K562 (cell line): ENCODE data around the gene CHAF1A. TPM values are rescaled to one million over a fixed set of nuclear protein-coding genes. Genes with fewer than 3 reads are reported as not detected.

Source experiments
- ATAC-seq: fragments of 200-7000 bp; cut with Tn5 transposase; 3 replicates; pipeline ENCODE4 v1.9.1; 2020; ENCODE audit warnings: moderate library complexity
- BruUV-seq: library from RNA; stranded (reverse); fragments of 400-500 nt; replicated peaks from 2 replicates; lab custom pipeline; 2021; lab: Mats Ljungman, UMichigan
- CTCF ChIA-PET: fragments of 300-600 bp; formaldehyde crosslinking; extraction: SDS; loops from one replicate; lab custom pipeline; 2021; ENCODE audit warnings: low intra/inter-chr PET ratio; lab: Yijun Ruan, JAX
- POLR2A ChIA-PET: fragments of 300-600, 350-650 bp; sonication (Branson Sonifier 250); formaldehyde crosslinking; extraction: SDS; loops from one replicate; lab custom pipeline; 2021; ENCODE audit warnings: antibody characterized with exemption, inconsistent platforms; lab: Yijun Ruan, JAX
- DNase-seq, 4 experiments: peaks; one replicate each; pipeline versions ENCODE4 v3.0.0 to v3.0.0-alpha.2; 2011 to 2018; ENCODE audit warnings: low spot score in 3 of 4, mixed read lengths in 3 of 4; ENCODE audit errors: extremely low read depth in 1 of 4
- FAIRE-seq: peaks from 2 replicates; lab custom pipeline; 2011; peaks lifted over from hg19 to GRCh38; lab: Jason Lieb, UNC
- H2AFZ ChIP-seq: 2 replicates; pipeline ENCODE4 v1.6.0; 2011; ENCODE audit warnings: low read depth, low read length, control low read depth, inconsistent platforms
- H3K27ac ChIP-seq: fragments of 200-600 bp; 3 replicates; pipeline ENCODE4 v1.8.0; 2011; ENCODE audit warnings: low read depth, mild to moderate bottlenecking, control low read depth, inconsistent platforms, low read length, moderate library complexity, mixed read lengths; ENCODE audit errors: extremely low read depth
- H3K27me3 ChIP-seq, 2 experiments: fragments of 300-600 bp in 1 of 2; 2 replicates in 1 of 2; 3 replicates in 1 of 2; pipeline versions ENCODE4 v1.6.0 to v1.8.0; 2011; ENCODE audit warnings: inconsistent platforms in 2 of 2, low read length in 2 of 2, mild to moderate bottlenecking in 1 of 2, mixed read lengths in 1 of 2, moderate library complexity in 1 of 2; ENCODE audit not compliant: control insufficient read depth in 2 of 2, insufficient read depth in 2 of 2
- H3K36me3 ChIP-seq: fragments of 300-600 bp; 3 replicates; pipeline ENCODE4 v1.8.0; 2011; ENCODE audit warnings: mild to moderate bottlenecking, low read length, inconsistent platforms; ENCODE audit not compliant: control insufficient read depth, insufficient read depth
- H3K4me1 ChIP-seq, 2 experiments: fragments of 200-600 bp in 1 of 2; replicated peaks in 1 of 2; 2 replicates in 1 of 2; 3 replicates in 1 of 2; pipeline versions ENCODE4 v1.5.1 to v1.8.0; 2011; ENCODE audit warnings: inconsistent platforms in 2 of 2, low read length in 2 of 2, mild to moderate bottlenecking in 1 of 2, mixed read lengths in 1 of 2, moderate library complexity in 1 of 2; ENCODE audit not compliant: control insufficient read depth in 2 of 2, insufficient read depth in 2 of 2
- H3K4me2 ChIP-seq: 2 replicates; pipeline ENCODE4 v1.6.1; 2011; ENCODE audit warnings: low read length, control low read depth, inconsistent platforms, mixed read lengths; ENCODE audit not compliant: insufficient read depth
- H3K4me3 ChIP-seq: fragments of 200-600 bp; sonication (generic), shearing (Covaris generic); 2 replicates; pipeline ENCODE4 v1.5.1; 2016; ENCODE audit warnings: control low read depth, inconsistent platforms
- H3K79me2 ChIP-seq: fragments of 200-600 bp; 3 replicates; pipeline ENCODE4 v1.8.0; 2011; ENCODE audit warnings: low read length, inconsistent platforms; ENCODE audit not compliant: control insufficient read depth, insufficient read depth
- H3K9ac ChIP-seq, 2 experiments: 2 replicates each; pipeline versions ENCODE4 v1.6.0 to v1.6.1; 2011; ENCODE audit warnings: low read depth in 2 of 2, low read length in 2 of 2, control low read depth in 1 of 2, inconsistent platforms in 1 of 2, mild to moderate bottlenecking in 1 of 2, mixed read lengths in 1 of 2; ENCODE audit not compliant: insufficient read depth in 1 of 2
- H3K9me1 ChIP-seq: one replicate; pipeline ENCODE4 v1.6.0; 2011; ENCODE audit warnings: inconsistent platforms, mild to moderate bottlenecking, low read length, moderate library complexity; ENCODE audit not compliant: control insufficient read depth, insufficient read depth
- H3K9me3 ChIP-seq: replicated peaks from 2 replicates; pipeline ENCODE4 v1.5.1; 2011; ENCODE audit warnings: low read depth, low read length, inconsistent platforms; ENCODE audit not compliant: control insufficient read depth, insufficient read depth
- H4K20me1 ChIP-seq: replicated peaks from 2 replicates; pipeline ENCODE4 v1.6.1; 2011; ENCODE audit warnings: low read length, inconsistent platforms, mixed read lengths; ENCODE audit not compliant: control insufficient read depth, insufficient read depth
- FIP1L1 ChIP-seq: fragments of 200-400 bp; formaldehyde crosslinking; IDR thresholded peaks from 2 replicates; pipeline ENCODE4 v1.6.1; 2018; ENCODE audit warnings: mild to moderate bottlenecking, low read depth, low read length; ENCODE audit not compliant: poor library complexity, severe bottlenecking
- MYBL2 ChIP-seq, 2 experiments: fragments of 450-650 bp in 1 of 2; sonication (generic) in 1 of 2; formaldehyde crosslinking in 1 of 2; IDR thresholded peaks; 2 replicates each; pipeline versions ENCODE4 v1.6.1 to v1.8.1; 2017 to 2022; ENCODE audit warnings: borderline replicate concordance in 1 of 2, inconsistent platforms in 1 of 2, low read depth in 1 of 2, mild to moderate bottlenecking in 1 of 2, missing genetic modification reagents in 1 of 2, moderate library complexity in 1 of 2
- POLR2G ChIP-seq: fragments of 200-400 bp; formaldehyde crosslinking; IDR thresholded peaks from 2 replicates; pipeline ENCODE4 v1.6.1; 2017; ENCODE audit warnings: low read depth, mild to moderate bottlenecking, antibody characterized with exemption, low read length, moderate library complexity
- RBFOX2 ChIP-seq: fragments of 200-400 bp; formaldehyde crosslinking; IDR thresholded peaks from 2 replicates; pipeline ENCODE4 v1.6.1; 2017; ENCODE audit warnings: low read depth, mild to moderate bottlenecking, low read length, moderate library complexity
- RBM22 ChIP-seq: fragments of 200-400 bp; formaldehyde crosslinking; IDR thresholded peaks from 2 replicates; pipeline ENCODE4 v1.6.1; 2018; ENCODE audit warnings: low read length, low read depth; ENCODE audit not compliant: poor library complexity, severe bottlenecking
- SIN3A ChIP-seq, 2 experiments: fragments of 150-350 bp in 1 of 2; IDR thresholded peaks; 2 replicates each; pipeline ENCODE4 v1.6.1; 2011 to 2016; ENCODE audit warnings: borderline replicate concordance in 2 of 2, low read depth in 2 of 2, low read length in 2 of 2, mild to moderate bottlenecking in 2 of 2, moderate library complexity in 2 of 2; ENCODE audit not compliant: control insufficient read depth in 1 of 2
- TAF1 ChIP-seq: IDR thresholded peaks from 2 replicates; pipeline ENCODE4 v1.6.1; 2011; ENCODE audit warnings: mild to moderate bottlenecking, low read length, moderate library complexity; ENCODE audit not compliant: insufficient read depth, control insufficient read depth, severe bottlenecking; ENCODE audit errors: extremely low read depth
- WGBS: fragments of 100-300 bp; shearing (Covaris generic); methylation state at CpG from one replicate; pipeline ENCODE4 v1.1.6; 2016; ENCODE audit warnings: low coverage, mixed read lengths; ENCODE audit not compliant: insufficient coverage; ENCODE audit errors: missing lambda C conversion rate; 5-methylcytosine and 5-hydroxymethylcytosine counted together
- in situ Hi-C: fragments of 300-500 bp; cut with MboI; formaldehyde crosslinking; loops from 4 replicates; pipeline ENCODE4 v1.15.0; 2018; ENCODE audit warnings: inconsistent platforms, mixed read lengths
- intact Hi-C: fragments of 100-400 bp; cut with micrococcal nuclease; formaldehyde crosslinking; loops from 2 replicates; pipeline ENCODE4 v1.14.2; 2022
- polyA plus RNA-seq, 8 experiments: library from polyadenylated mRNA; depleted of rRNA in 4 of 8; stranded (reverse) in 5 of 8; unstranded in 3 of 8; fragments of >200 nt; fragmentation: Nextera tagmentation in 2 of 8; fragmentation: Illumina TruSeq in 1 of 8; extraction: Ambion mirVana in 2 of 8; extraction: Trizol in 1 of 8; gene quantifications; 2 replicates each; pipeline versions ENCODE4 v1.2.1 to v1.2.3, GENCODE V29; 2011 to 2014; ENCODE audit warnings: inconsistent platforms in 1 of 8, missing spikeins in 1 of 8
- total RNA-seq, 7 experiments: library from RNA; depleted of rRNA in 6 of 7; stranded (reverse); fragments of >200 nt in 6 of 7; fragmentation: Illumina TruSeq in 2 of 7; extraction: Trizol in 2 of 7; gene quantifications; 2 replicates each; pipeline versions ENCODE4 v1.2.1 to v1.2.3, GENCODE V29; 2011 to 2021; ENCODE audit warnings: low replicate concordance in 1 of 7
- TF ChIP-seq, protein P1 (sequence below): sonication (generic); formaldehyde crosslinking; IDR thresholded peaks from 2 replicates; pipeline ENCODE4 v1.8.1; 2023; ENCODE audit warnings: mild to moderate bottlenecking, missing genetic modification reagents
- TF ChIP-seq, protein P2 (sequence below): fragments of 200-800 bp; sonication (Bioruptor generic); IDR thresholded peaks from 2 replicates; pipeline ENCODE4 v1.6.1; 2017; ENCODE audit warnings: missing genetic modification characterization, missing compliant biosample characterization
- TF ChIP-seq, protein P3 (sequence below), 3 experiments: fragments of 200-800 bp in 1 of 3; sonication (Bioruptor generic) in 1 of 3; sonication (generic) in 1 of 3; formaldehyde crosslinking in 1 of 3; IDR thresholded peaks; 2 replicates each; pipeline versions ENCODE4 v1.6.1 to v1.8.0; 2016 to 2022; ENCODE audit warnings: mild to moderate bottlenecking in 2 of 3, missing compliant biosample characterization in 2 of 3, missing genetic modification characterization in 2 of 3, missing genetic modification reagents in 1 of 3

Gene CHAF1A
- total and polyA plus RNA-seq, 9 of the 15 experiments (the other 6 are each of a cell fraction or from before 2014, with no cell fraction given): 1.6 to 86.9 (median 45.2) TPM

DNA sequence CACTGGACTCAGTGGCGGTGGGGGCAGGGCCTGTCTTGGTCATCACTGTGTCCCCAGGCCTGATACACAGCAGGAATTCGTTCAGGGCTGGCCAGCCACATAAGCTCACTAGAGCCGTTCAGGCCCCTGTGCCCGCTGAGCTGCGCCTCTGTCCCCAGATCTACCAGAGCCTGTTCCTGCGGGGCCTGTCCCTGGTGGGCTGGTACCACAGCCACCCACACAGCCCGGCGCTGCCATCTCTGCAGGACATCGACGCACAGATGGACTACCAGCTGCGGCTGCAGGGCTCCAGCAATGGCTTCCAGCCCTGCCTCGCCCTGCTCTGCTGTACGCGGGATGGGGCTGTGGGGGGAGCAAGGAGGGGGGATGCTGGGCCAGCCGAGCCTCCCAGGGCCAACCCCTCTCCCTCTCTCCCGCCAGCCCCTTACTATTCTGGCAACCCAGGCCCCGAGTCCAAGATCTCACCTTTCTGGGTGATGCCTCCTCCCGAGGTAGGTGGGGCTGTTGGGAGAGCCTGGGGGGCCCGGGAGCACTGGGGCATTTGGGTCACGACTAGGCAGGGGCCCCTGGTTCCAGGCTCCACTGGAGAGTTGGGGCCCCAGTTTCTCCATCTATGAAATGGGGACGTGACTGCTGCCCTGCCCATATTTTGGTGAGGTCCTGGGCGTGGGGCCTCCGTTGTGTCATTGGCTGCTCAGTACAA is 45.2 kb upstream of the CHAF1A start:
- Histone ChIP-seq H2AFZ (no peak overlapping the region), H3K27me3 (no peaks in the 10 kb centered on the region), H4K20me1 (peaks cover 7% of the 10 kb centered on the region; the same call in 1 of the 2 replicates), H3K36me3 (peaks cover 52% of the 10 kb centered on the region; the same call in 2 of the 3 replicates), H3K9ac (peak overlapping the region in 1 of 2 experiments; percentile 71; a peak in 2 of 4 replicates), H3K9me3 (no peaks in the 10 kb centered on the region), H3K4me2 (no peak overlapping the region), H3K4me3 (no peak overlapping the region), H3K79me2 (no peaks in the 10 kb centered on the region), H3K4me1 (peaks cover 0 to 66% of the 10 kb centered on the region in 2 experiments; a peak in 2 of 5 replicates), H3K9me1 (no peaks in the 10 kb centered on the region), H3K27ac (no peak overlapping the region)
- ChIA-PET CTCF (no interaction called here), POLR2A (interaction anchor here (0.6 to 2.7 kb wide), 4 partner anchors 9 to 58 kb away, joined by 4 to 18 read pairs (median 5); partner anchors contain the start of gene MPND)
- WGBS: 84% methylated on average over 19 of the region's 23 CpGs
- DNase-seq (peak in 1 of 4 experiments; percentile 17), ATAC-seq (peak; percentile 4; the same call in 1 of the 3 replicates), FAIRE-seq (no peak)
- in situ Hi-C loops: no loop called here
- intact Hi-C loops: no loop called here
- no TSS peak for BruUV-seq
- TF ChIP-seq, protein P1, sequence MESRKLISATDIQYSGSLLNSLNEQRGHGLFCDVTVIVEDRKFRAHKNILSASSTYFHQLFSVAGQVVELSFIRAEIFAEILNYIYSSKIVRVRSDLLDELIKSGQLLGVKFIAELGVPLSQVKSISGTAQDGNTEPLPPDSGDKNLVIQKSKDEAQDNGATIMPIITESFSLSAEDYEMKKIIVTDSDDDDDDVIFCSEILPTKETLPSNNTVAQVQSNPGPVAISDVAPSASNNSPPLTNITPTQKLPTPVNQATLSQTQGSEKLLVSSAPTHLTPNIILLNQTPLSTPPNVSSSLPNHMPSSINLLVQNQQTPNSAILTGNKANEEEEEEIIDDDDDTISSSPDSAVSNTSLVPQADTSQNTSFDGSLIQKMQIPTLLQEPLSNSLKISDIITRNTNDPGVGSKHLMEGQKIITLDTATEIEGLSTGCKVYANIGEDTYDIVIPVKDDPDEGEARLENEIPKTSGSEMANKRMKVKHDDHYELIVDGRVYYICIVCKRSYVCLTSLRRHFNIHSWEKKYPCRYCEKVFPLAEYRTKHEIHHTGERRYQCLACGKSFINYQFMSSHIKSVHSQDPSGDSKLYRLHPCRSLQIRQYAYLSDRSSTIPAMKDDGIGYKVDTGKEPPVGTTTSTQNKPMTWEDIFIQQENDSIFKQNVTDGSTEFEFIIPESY (CRISPR knock-in tag): peak; percentile 74
- TF ChIP-seq MYBL2 (IDR thresholded peaks at IDR 0.05; ENCODE audit: low read depth) (no peak), MYBL2 (CRISPR knock-in tag; IDR thresholded peaks at IDR 0.05; ENCODE audit: borderline replicate concordance) (no peak), RBFOX2 (peak; percentile 37), TAF1 (peak; percentile 10), POLR2G (peak; percentile 78), RBM22 (peak; percentile 96), FIP1L1 (peak; percentile 24), SIN3A (IDR thresholded peaks at IDR 0.05; ENCODE audit: borderline replicate concordance in 2 of 2, control insufficient read depth in 1 of 2, low read depth in 2 of 2, low read length in 2 of 2) (no peak)
- TF ChIP-seq, protein P2, sequence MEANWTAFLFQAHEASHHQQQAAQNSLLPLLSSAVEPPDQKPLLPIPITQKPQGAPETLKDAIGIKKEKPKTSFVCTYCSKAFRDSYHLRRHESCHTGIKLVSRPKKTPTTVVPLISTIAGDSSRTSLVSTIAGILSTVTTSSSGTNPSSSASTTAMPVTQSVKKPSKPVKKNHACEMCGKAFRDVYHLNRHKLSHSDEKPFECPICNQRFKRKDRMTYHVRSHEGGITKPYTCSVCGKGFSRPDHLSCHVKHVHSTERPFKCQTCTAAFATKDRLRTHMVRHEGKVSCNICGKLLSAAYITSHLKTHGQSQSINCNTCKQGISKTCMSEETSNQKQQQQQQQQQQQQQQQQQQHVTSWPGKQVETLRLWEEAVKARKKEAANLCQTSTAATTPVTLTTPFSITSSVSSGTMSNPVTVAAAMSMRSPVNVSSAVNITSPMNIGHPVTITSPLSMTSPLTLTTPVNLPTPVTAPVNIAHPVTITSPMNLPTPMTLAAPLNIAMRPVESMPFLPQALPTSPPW (CRISPR knock-in tag): 0 out of 2 replicates have a peak, but pooled peaks have one; percentile 25
- TF ChIP-seq, protein P3, sequence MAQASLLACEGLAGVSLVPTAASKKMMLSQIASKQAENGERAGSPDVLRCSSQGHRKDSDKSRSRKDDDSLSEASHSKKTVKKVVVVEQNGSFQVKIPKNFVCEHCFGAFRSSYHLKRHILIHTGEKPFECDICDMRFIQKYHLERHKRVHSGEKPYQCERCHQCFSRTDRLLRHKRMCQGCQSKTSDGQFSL (CRISPR knock-in tag; IDR thresholded peaks at IDR 0.05): peak; percentile 46; the same call in 1 of the 2 replicates
- TF ChIP-seq, protein P3 (tag; IDR thresholded peaks at IDR 0.05): no peak
